ENCODE results near the gene ARHGEF28. TPM values are rescaled to one million over a fixed set of nuclear protein-coding genes. Genes with fewer than 3 reads are reported as not detected.

Gene ARHGEF28
- total RNA-seq, 1 experiment from 2014 or later: 0.42 TPM

GRCh38 chr5:73709536-73710129, 83.6 kb downstream of the ARHGEF28 start:
- DNase-seq: no peak
- H3K4me3 ChIP-seq (ENCODE audit: insufficient read depth, low read depth, low read length): no peak overlapping the region

GRCh38 chr5:73716284-73716808, 90.3 kb downstream of the ARHGEF28 start:
- Histone ChIP-seq H3K27me3 (ENCODE audit: control insufficient read depth, insufficient read depth, low read length) (no peaks in the 10 kb centered on the region), H3K4me3 (ENCODE audit: insufficient read depth, low read depth, low read length) (no peak overlapping the region), H3K36me3 (replicated peaks; ENCODE audit: control insufficient read depth, insufficient read depth, low read length) (no peaks in the 10 kb centered on the region)
- no peak for DNase-seq

More at GRCh38 chr5:73709536-73710129, 83.6 kb downstream of the ARHGEF28 start:
- no peaks in the 10 kb centered on the region for H3K36me3 ChIP-seq (replicated peaks; ENCODE audit: control insufficient read depth, insufficient read depth, low read length)
- H3K27me3 ChIP-seq (ENCODE audit: control insufficient read depth, insufficient read depth, low read length): no peaks in the 10 kb centered on the region

- Histone ChIP-seq H3K4me3 (ENCODE audit: insufficient read depth, low read depth, low read length) (no peak overlapping the region), H3K27me3 (ENCODE audit: control insufficient read depth, insufficient read depth, low read length) (no peaks in the 10 kb centered on the region), H3K36me3 (replicated peaks; ENCODE audit: control insufficient read depth, insufficient read depth, low read length) (no peaks in the 10 kb centered on the region)
- no peak for DNase-seq
Measured at GRCh38 chr5:73718762-73719161, 92.8 kb downstream of the ARHGEF28 start.

- DNase-seq: no peak
- Histone ChIP-seq H3K36me3 (replicated peaks; ENCODE audit: control insufficient read depth, insufficient read depth, low read length) (no peaks in the 10 kb centered on the region), H3K4me3 (ENCODE audit: insufficient read depth, low read depth, low read length) (no peak overlapping the region), H3K27me3 (ENCODE audit: control insufficient read depth, insufficient read depth, low read length) (no peaks in the 10 kb centered on the region)
Measured at GRCh38 chr5:73719632-73720031, 93.6 kb downstream of the ARHGEF28 start.

- no peak for DNase-seq
- Histone ChIP-seq H3K4me3 (ENCODE audit: insufficient read depth, low read depth, low read length) (no peak overlapping the region), H3K27me3 (ENCODE audit: control insufficient read depth, insufficient read depth, low read length) (no peaks in the 10 kb centered on the region), H3K36me3 (replicated peaks; ENCODE audit: control insufficient read depth, insufficient read depth, low read length) (no peaks in the 10 kb centered on the region)
Measured at GRCh38 chr5:73722231-73722630, 96.2 kb downstream of the ARHGEF28 start.

GRCh38 chr5:73726071-73726470, 100.1 kb downstream of the ARHGEF28 start:
- Histone ChIP-seq H3K36me3 (replicated peaks; ENCODE audit: control insufficient read depth, insufficient read depth, low read length) (no peaks in the 10 kb centered on the region), H3K27me3 (ENCODE audit: control insufficient read depth, insufficient read depth, low read length) (no peaks in the 10 kb centered on the region), H3K4me3 (ENCODE audit: insufficient read depth, low read depth, low read length) (no peak overlapping the region)
- no peak for DNase-seq

GRCh38 chr5:73726606-73727231, 100.7 kb downstream of the ARHGEF28 start:
- H3K4me3 ChIP-seq (ENCODE audit: insufficient read depth, low read depth, low read length): no peak overlapping the region
- no peak for DNase-seq
- no peaks in the 10 kb centered on the region for H3K27me3 ChIP-seq (ENCODE audit: control insufficient read depth, insufficient read depth, low read length)
- no peaks in the 10 kb centered on the region for H3K36me3 ChIP-seq (replicated peaks; ENCODE audit: control insufficient read depth, insufficient read depth, low read length)

GRCh38 chr5:73727470-73727869, 101.5 kb downstream of the ARHGEF28 start:
- no peak overlapping the region for H3K4me3 ChIP-seq (ENCODE audit: insufficient read depth, low read depth, low read length)
- DNase-seq: no peak
- H3K27me3 ChIP-seq (ENCODE audit: control insufficient read depth, insufficient read depth, low read length): no peaks in the 10 kb centered on the region
- H3K36me3 ChIP-seq (replicated peaks; ENCODE audit: control insufficient read depth, insufficient read depth, low read length): no peaks in the 10 kb centered on the region

- Histone ChIP-seq H3K27me3 (ENCODE audit: control insufficient read depth, insufficient read depth, low read length) (no peaks in the 10 kb centered on the region), H3K4me3 (ENCODE audit: insufficient read depth, low read depth, low read length) (no peak overlapping the region)
Measured at GRCh38 chr5:73728493-73729273, 102.7 kb downstream of the ARHGEF28 start.

GRCh38 chr5:73729329-73729728, 103.3 kb downstream of the ARHGEF28 start:
- DNase-seq: no peak
- no peak overlapping the region for H3K4me3 ChIP-seq (ENCODE audit: insufficient read depth, low read depth, low read length)
- no peaks in the 10 kb centered on the region for H3K27me3 ChIP-seq (ENCODE audit: control insufficient read depth, insufficient read depth, low read length)
- no peaks in the 10 kb centered on the region for H3K36me3 ChIP-seq (replicated peaks; ENCODE audit: control insufficient read depth, insufficient read depth, low read length)

More at GRCh38 chr5:73728493-73729273, 102.7 kb downstream of the ARHGEF28 start:
- no peaks in the 10 kb centered on the region for H3K36me3 ChIP-seq (replicated peaks; ENCODE audit: control insufficient read depth, insufficient read depth, low read length)
- no peak for DNase-seq

GRCh38 chr5:73732045-73732444, 106.0 kb downstream of the ARHGEF28 start:
- no peak for DNase-seq
- H3K4me3 ChIP-seq (ENCODE audit: insufficient read depth, low read depth, low read length): no peak overlapping the region
- no peaks in the 10 kb centered on the region for H3K36me3 ChIP-seq (replicated peaks; ENCODE audit: control insufficient read depth, insufficient read depth, low read length)

GRCh38 chr5:73733219-73733618, 107.2 kb downstream of the ARHGEF28 start:
- Histone ChIP-seq H3K36me3 (replicated peaks; ENCODE audit: control insufficient read depth, insufficient read depth, low read length) (no peaks in the 10 kb centered on the region), H3K4me3 (ENCODE audit: insufficient read depth, low read depth, low read length) (no peak overlapping the region), H3K27me3 (ENCODE audit: control insufficient read depth, insufficient read depth, low read length) (no peaks in the 10 kb centered on the region)
- DNase-seq: no peak

More at GRCh38 chr5:73732045-73732444, 106.0 kb downstream of the ARHGEF28 start:
- no peaks in the 10 kb centered on the region for H3K27me3 ChIP-seq (ENCODE audit: control insufficient read depth, insufficient read depth, low read length)

- no peak for DNase-seq
- Histone ChIP-seq H3K27me3 (ENCODE audit: control insufficient read depth, insufficient read depth, low read length) (no peaks in the 10 kb centered on the region), H3K4me3 (ENCODE audit: insufficient read depth, low read depth, low read length) (no peak overlapping the region), H3K36me3 (replicated peaks; ENCODE audit: control insufficient read depth, insufficient read depth, low read length) (no peaks in the 10 kb centered on the region)
Measured at GRCh38 chr5:73735032-73735734, 109.2 kb downstream of the ARHGEF28 start.

GRCh38 chr5:73739650-73740049, 113.7 kb downstream of the ARHGEF28 start:
- no peak for DNase-seq
- Histone ChIP-seq H3K4me3 (ENCODE audit: insufficient read depth, low read depth, low read length) (no peak overlapping the region), H3K27me3 (ENCODE audit: control insufficient read depth, insufficient read depth, low read length) (no peaks in the 10 kb centered on the region), H3K36me3 (replicated peaks; ENCODE audit: control insufficient read depth, insufficient read depth, low read length) (no peaks in the 10 kb centered on the region)

Measured in H7 (cell line).